ENCODE data around the gene PHF2.

Gene PHF2

GRCh38 chr9:93576258-93577077 is at the start of gene PHF2:
TSS of gene PHF2 (plus strand) at chr9:93576584. CDS start at chr9:93576774, 190 bp downstream.
- no peak for DNase-seq (ENCODE audit: low read depth, low spot score)
- peak within 1 kb of the TSS; percentile 59 for H3K27ac ChIP-seq

GRCh38 chr9:93531374-93531773 is 45.0 kb upstream of the PHF2 start:
- H3K27ac ChIP-seq = no peak overlapping the region
- DNase-seq (ENCODE audit: low read depth, low spot score) = no peak

- no peak overlapping the region for H3K27ac ChIP-seq
- DNase-seq (ENCODE audit: low read depth, low spot score) = no peak
Observed at GRCh38 chr9:93532141-93532540, 44.2 kb upstream of the PHF2 start.

GRCh38 chr9:93533863-93534262 is 42.5 kb upstream of the PHF2 start:
- DNase-seq (ENCODE audit: low read depth, low spot score) = no peak
- H3K27ac ChIP-seq = no peak overlapping the region

GRCh38 chr9:93536167-93536566 is 40.2 kb upstream of the PHF2 start:
- no peak overlapping the region for H3K27ac ChIP-seq
- DNase-seq (ENCODE audit: low read depth, low spot score) = no peak

- no peak overlapping the region for H3K27ac ChIP-seq
- DNase-seq (ENCODE audit: low read depth, low spot score) = no peak
Observed at GRCh38 chr9:93536874-93537273, 39.5 kb upstream of the PHF2 start.

GRCh38 chr9:93540305-93540704 is 36.1 kb upstream of the PHF2 start:
- DNase-seq (ENCODE audit: low read depth, low spot score) = no peak
- H3K27ac ChIP-seq = no peak overlapping the region

- no peak overlapping the region for H3K27ac ChIP-seq
- DNase-seq (ENCODE audit: low read depth, low spot score) = no peak
Observed at GRCh38 chr9:93541005-93541404, 35.4 kb upstream of the PHF2 start.

- DNase-seq (ENCODE audit: low read depth, low spot score) = no peak
- no peak overlapping the region for H3K27ac ChIP-seq
Observed at GRCh38 chr9:93541581-93542349, 34.6 kb upstream of the PHF2 start.

GRCh38 chr9:93543117-93543516 is 33.3 kb upstream of the PHF2 start:
- no peak for DNase-seq (ENCODE audit: low read depth, low spot score)
- H3K27ac ChIP-seq = no peak overlapping the region

GRCh38 chr9:93546356-93546755 is 30.0 kb upstream of the PHF2 start:
- no peak overlapping the region for H3K27ac ChIP-seq
- DNase-seq (ENCODE audit: low read depth, low spot score) = no peak

GRCh38 chr9:93549611-93550010 is 26.8 kb upstream of the PHF2 start:
- peak overlapping the region; percentile 5 for H3K27ac ChIP-seq

GRCh38 chr9:93552923-93553322 is 23.5 kb upstream of the PHF2 start:
- DNase-seq (ENCODE audit: low read depth, low spot score) = no peak
- H3K27ac ChIP-seq = no peak overlapping the region

More at GRCh38 chr9:93549611-93550010, 26.8 kb upstream of the PHF2 start:
- peak; percentile 34 for DNase-seq (ENCODE audit: low read depth, low spot score)

GRCh38 chr9:93555370-93555769 is 21.0 kb upstream of the PHF2 start:
- no peak overlapping the region for H3K27ac ChIP-seq
- DNase-seq (ENCODE audit: low read depth, low spot score) = no peak

- no peak for DNase-seq (ENCODE audit: low read depth, low spot score)
Observed at GRCh38 chr9:93557366-93558137, 18.8 kb upstream of the PHF2 start.

GRCh38 chr9:93558503-93558902 is 17.9 kb upstream of the PHF2 start:
- no peak overlapping the region for H3K27ac ChIP-seq
- no peak for DNase-seq (ENCODE audit: low read depth, low spot score)

More at GRCh38 chr9:93557366-93558137, 18.8 kb upstream of the PHF2 start:
- H3K27ac ChIP-seq = no peak overlapping the region

GRCh38 chr9:93560991-93561390 is 15.4 kb upstream of the PHF2 start:
- DNase-seq (ENCODE audit: low read depth, low spot score) = no peak
- no peak overlapping the region for H3K27ac ChIP-seq

GRCh38 chr9:93562157-93562556 is 14.2 kb upstream of the PHF2 start:
- DNase-seq (ENCODE audit: low read depth, low spot score) = no peak
- H3K27ac ChIP-seq = no peak overlapping the region

- no peak overlapping the region for H3K27ac ChIP-seq
- DNase-seq (ENCODE audit: low read depth, low spot score) = no peak
Observed at GRCh38 chr9:93565089-93565488, 11.3 kb upstream of the PHF2 start.

GRCh38 chr9:93566408-93567270 is 9.7 kb upstream of the PHF2 start:
- DNase-seq (ENCODE audit: low read depth, low spot score) = peak; percentile 67
- peak overlapping the region; percentile 84 for H3K27ac ChIP-seq

All from epithelial cell of prostate (primary cell).